Activated naive CD4-positive, alpha-beta T cell treated with anti-CD3 and anti-CD28 coated beads, Interleukin-2, amount 50 U/mL, for 24 hours (primary cell): ENCODE data around the gene POLL.

Experiments
- H3K27ac Mint-ChIP-seq: one replicate; pipeline ENCODE4 v1.8.0; 2021; ENCODE audit warnings: mild to moderate bottlenecking, mixed read lengths
- H3K27me3 Mint-ChIP-seq: one replicate; pipeline ENCODE4 v1.8.0; 2021; ENCODE audit warnings: mixed read lengths
- H3K36me3 Mint-ChIP-seq: one replicate; pipeline ENCODE4 v1.8.0; 2021; ENCODE audit warnings: mixed read lengths
- H3K4me1 Mint-ChIP-seq: one replicate; pipeline ENCODE4 v1.8.0; 2021; ENCODE audit warnings: mixed read lengths
- H3K4me3 Mint-ChIP-seq: one replicate; pipeline ENCODE4 v1.8.0; 2021; ENCODE audit warnings: mild to moderate bottlenecking, mixed read lengths
- H3K9me3 Mint-ChIP-seq: one replicate; pipeline ENCODE4 v1.8.0; 2021; ENCODE audit warnings: mixed read lengths

Gene POLL

GRCh38 chr10:101585841-101586240 is 2.2 kb downstream of the POLL start:
- Mint-ChIP-seq H3K4me1 (peaks cover 31% of the 10 kb centered on the region), H3K36me3 (no peaks in the 10 kb centered on the region), H3K9me3 (no peaks in the 10 kb centered on the region), H3K27ac (no peak overlapping the region), H3K27me3 (no peaks in the 10 kb centered on the region), H3K4me3 (no peak overlapping the region)

DNA sequence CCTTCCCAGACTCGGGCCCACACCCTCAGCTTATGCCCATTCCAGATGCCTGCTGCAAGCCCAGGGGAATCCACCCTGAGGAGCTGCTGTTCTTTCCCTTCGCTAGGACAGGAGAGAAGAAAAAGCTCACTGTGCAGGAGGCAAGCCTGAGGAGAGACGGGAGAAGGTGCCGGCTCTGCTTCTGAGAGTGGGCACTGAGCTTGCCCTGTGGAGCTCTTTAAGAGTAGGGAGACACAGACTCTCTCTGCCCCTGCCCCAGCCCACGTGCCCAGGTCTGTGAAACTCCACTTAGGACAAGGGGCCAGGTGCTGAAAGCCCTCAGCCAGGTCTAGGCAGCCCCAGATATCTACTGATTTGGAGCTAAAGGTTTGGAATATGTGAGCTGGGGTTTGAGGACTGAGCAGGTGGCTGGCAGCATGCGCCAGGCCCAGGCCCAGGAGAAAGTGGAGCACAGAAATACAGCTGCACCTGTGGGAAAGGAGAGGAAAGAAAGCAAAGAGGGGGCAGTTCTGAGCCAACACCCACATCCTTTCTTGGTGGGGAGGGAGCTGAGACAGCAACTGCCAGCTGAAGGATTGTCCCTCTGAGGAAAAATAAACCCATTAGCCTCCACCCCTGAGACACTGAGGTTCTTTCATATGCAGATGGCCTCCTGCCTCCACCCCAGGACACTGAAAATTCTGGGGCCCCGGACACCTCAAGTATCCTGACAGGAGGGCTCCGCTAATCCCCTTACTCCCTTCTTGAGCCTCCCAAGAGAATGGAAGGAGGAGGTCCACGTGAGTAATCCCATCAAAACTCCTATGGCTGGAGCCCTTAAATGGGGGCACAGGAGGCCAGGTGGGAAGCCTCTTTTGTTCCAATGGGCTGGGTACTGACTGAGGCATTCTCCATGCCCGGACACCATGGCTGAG is 7.3 kb downstream of the POLL start:
- H3K9me3 Mint-ChIP-seq: no peaks in the 10 kb centered on the region
- H3K4me3 Mint-ChIP-seq: no peak overlapping the region
- no peak overlapping the region for H3K27ac Mint-ChIP-seq
- H3K4me1 Mint-ChIP-seq: peaks cover 11% of the 10 kb centered on the region
- no peaks in the 10 kb centered on the region for H3K36me3 Mint-ChIP-seq
- no peaks in the 10 kb centered on the region for H3K27me3 Mint-ChIP-seq

DNA sequence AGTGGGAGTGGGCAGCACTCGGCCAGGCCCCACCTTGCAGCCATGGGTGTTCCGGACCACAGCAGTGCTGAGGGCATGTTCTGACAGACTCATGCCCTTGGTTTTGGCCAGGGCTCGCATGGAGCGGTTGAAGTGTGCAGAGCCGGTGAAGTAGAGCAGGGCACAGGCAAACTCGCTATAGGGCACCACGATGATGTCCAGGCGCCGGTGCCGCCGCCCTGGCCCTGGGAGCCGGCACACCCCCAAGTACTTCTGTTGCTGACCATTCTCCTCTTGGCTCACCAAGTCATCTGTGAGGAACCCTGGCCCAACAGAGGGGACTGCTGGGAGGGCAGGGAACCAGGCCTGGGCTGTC is 8.6 kb downstream of the POLL start:
- H3K27me3 Mint-ChIP-seq: no peaks in the 10 kb centered on the region
- peaks cover 3% of the 10 kb centered on the region for H3K4me1 Mint-ChIP-seq
- no peak overlapping the region for H3K4me3 Mint-ChIP-seq
- H3K27ac Mint-ChIP-seq: no peak overlapping the region
- no peaks in the 10 kb centered on the region for H3K9me3 Mint-ChIP-seq
- no peaks in the 10 kb centered on the region for H3K36me3 Mint-ChIP-seq

DNA sequence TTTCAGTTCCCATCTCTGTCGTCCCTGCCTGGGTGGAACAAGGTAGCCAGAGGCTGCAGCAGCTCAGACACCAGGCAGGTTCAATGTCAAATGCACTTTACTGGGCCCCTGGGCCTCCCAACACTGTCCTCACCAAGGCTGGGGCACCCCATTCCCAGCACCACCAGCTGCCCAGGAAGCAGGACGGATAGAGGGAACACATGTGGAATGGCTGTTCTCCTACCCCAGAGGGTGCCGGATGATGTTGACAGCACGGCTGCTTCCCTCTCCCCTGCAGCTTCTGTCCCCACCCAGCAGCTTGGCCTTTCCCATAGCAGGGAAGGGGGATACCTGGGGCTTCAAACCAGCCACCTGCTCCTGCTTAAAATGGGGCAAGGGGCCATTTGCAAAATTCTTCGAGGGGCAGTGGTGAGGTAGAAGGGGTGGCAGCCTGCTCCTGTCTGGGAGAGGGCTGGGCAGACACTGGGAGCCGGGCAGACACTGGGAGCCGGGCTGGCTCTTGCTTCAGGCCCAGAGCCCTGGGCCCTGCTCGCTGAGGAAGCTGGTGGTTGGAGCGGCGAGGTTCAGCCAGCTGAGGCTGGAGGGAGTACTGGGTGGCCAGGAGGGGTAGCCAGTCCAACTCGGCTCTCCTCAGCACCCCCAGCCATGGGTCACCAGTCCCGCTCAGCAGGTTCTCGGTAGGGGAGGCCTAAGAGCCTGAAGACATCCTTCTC is 9.1 kb downstream of the POLL start:
- Mint-ChIP-seq H3K4me3 (no peak overlapping the region), H3K27ac (no peak overlapping the region), H3K9me3 (no peaks in the 10 kb centered on the region), H3K36me3 (no peaks in the 10 kb centered on the region), H3K27me3 (no peaks in the 10 kb centered on the region), H3K4me1 (no peaks in the 10 kb centered on the region)

GRCh38 chr10:101578192-101578591 is 9.9 kb downstream of the POLL start:
- no peaks in the 10 kb centered on the region for H3K27me3 Mint-ChIP-seq
- no peaks in the 10 kb centered on the region for H3K9me3 Mint-ChIP-seq
- no peaks in the 10 kb centered on the region for H3K4me1 Mint-ChIP-seq
- no peaks in the 10 kb centered on the region for H3K36me3 Mint-ChIP-seq
- H3K27ac Mint-ChIP-seq: no peak overlapping the region
- H3K4me3 Mint-ChIP-seq: no peak overlapping the region

GRCh38 chr10:101577121-101577871 is 10.8 kb downstream of the POLL start:
- no peaks in the 10 kb centered on the region for H3K36me3 Mint-ChIP-seq
- no peaks in the 10 kb centered on the region for H3K27me3 Mint-ChIP-seq
- no peaks in the 10 kb centered on the region for H3K9me3 Mint-ChIP-seq
- H3K4me3 Mint-ChIP-seq: no peak overlapping the region
- no peaks in the 10 kb centered on the region for H3K4me1 Mint-ChIP-seq
- no peak overlapping the region for H3K27ac Mint-ChIP-seq

GRCh38 chr10:101576211-101576863 is 11.7 kb downstream of the POLL start:
- no peak overlapping the region for H3K27ac Mint-ChIP-seq
- no peak overlapping the region for H3K4me3 Mint-ChIP-seq
- no peaks in the 10 kb centered on the region for H3K36me3 Mint-ChIP-seq
- H3K27me3 Mint-ChIP-seq: no peaks in the 10 kb centered on the region
- H3K9me3 Mint-ChIP-seq: no peaks in the 10 kb centered on the region
- H3K4me1 Mint-ChIP-seq: no peaks in the 10 kb centered on the region

GRCh38 chr10:101575580-101576210 is 12.4 kb downstream of the POLL start:
- Mint-ChIP-seq H3K36me3 (no peaks in the 10 kb centered on the region), H3K27me3 (no peaks in the 10 kb centered on the region), H3K9me3 (no peaks in the 10 kb centered on the region), H3K27ac (no peak overlapping the region), H3K4me3 (no peak overlapping the region), H3K4me1 (no peaks in the 10 kb centered on the region)

- Mint-ChIP-seq H3K27ac (no peak overlapping the region), H3K9me3 (no peaks in the 10 kb centered on the region), H3K36me3 (no peaks in the 10 kb centered on the region), H3K27me3 (no peaks in the 10 kb centered on the region), H3K4me3 (no peak overlapping the region), H3K4me1 (no peaks in the 10 kb centered on the region)
These were observed 13.0 kb downstream of the POLL start for GRCh38 chr10:101575091-101575490.

GRCh38 chr10:101573885-101574753 is 13.9 kb downstream of the POLL start:
- H3K36me3 Mint-ChIP-seq: no peaks in the 10 kb centered on the region
- H3K4me3 Mint-ChIP-seq: no peak overlapping the region
- H3K9me3 Mint-ChIP-seq: no peaks in the 10 kb centered on the region
- peaks cover 2% of the 10 kb centered on the region for H3K27me3 Mint-ChIP-seq
- H3K4me1 Mint-ChIP-seq: no peaks in the 10 kb centered on the region
- no peak overlapping the region for H3K27ac Mint-ChIP-seq

- no peaks in the 10 kb centered on the region for H3K36me3 Mint-ChIP-seq
- no peaks in the 10 kb centered on the region for H3K9me3 Mint-ChIP-seq
- no peaks in the 10 kb centered on the region for H3K4me1 Mint-ChIP-seq
- no peak overlapping the region for H3K4me3 Mint-ChIP-seq
- H3K27ac Mint-ChIP-seq: no peak overlapping the region
- peaks cover 13% of the 10 kb centered on the region for H3K27me3 Mint-ChIP-seq
These were observed 15.3 kb downstream of the POLL start for GRCh38 chr10:101572785-101573184.

- peaks cover 2% of the 10 kb centered on the region for H3K4me1 Mint-ChIP-seq
- H3K9me3 Mint-ChIP-seq: no peaks in the 10 kb centered on the region
- H3K4me3 Mint-ChIP-seq: no peak overlapping the region
- peaks cover 19% of the 10 kb centered on the region for H3K27me3 Mint-ChIP-seq
- H3K27ac Mint-ChIP-seq: no peak overlapping the region
- peaks cover 2% of the 10 kb centered on the region for H3K36me3 Mint-ChIP-seq
These were observed 15.9 kb downstream of the POLL start for GRCh38 chr10:101572126-101572525.

DNA sequence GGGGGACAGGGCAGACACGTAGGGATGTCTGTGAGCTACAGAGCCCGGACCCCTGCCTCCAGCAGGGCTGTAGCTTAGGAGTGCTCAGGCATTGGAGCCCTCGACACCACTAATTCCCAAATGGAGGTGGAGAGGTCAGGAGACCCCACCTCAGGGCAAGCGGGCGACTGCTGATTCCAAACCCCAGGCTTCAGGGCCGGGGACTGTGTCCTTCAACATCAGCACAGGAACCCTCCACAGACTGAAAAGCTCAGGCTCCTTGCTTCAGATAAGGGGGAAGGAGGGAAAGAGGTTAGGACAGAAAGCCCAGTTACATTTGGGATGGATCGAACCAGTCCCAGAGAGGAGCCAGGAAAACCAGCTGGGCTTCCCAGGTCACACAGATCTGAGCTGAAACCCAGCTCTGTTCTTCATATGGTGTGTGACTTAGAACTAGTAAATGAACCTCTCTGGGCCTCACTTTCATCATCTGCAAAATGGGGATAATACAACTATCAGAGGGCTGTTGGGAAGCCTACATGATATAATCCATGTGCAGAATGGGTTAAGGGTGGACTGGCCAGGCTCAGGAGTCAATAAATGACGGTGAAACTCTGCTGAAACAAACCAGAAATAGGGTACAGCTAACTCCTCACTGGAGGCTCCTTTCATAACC is 16.7 kb downstream of the POLL start:
- Mint-ChIP-seq H3K27ac (no peak overlapping the region), H3K9me3 (no peaks in the 10 kb centered on the region), H3K4me3 (peak overlapping the region; percentile 47), H3K4me1 (peaks cover 6% of the 10 kb centered on the region), H3K27me3 (peaks cover 23% of the 10 kb centered on the region), H3K36me3 (peaks cover 2% of the 10 kb centered on the region)
